Measurements from ENCODE around the gene ZNF436.

DNA sequence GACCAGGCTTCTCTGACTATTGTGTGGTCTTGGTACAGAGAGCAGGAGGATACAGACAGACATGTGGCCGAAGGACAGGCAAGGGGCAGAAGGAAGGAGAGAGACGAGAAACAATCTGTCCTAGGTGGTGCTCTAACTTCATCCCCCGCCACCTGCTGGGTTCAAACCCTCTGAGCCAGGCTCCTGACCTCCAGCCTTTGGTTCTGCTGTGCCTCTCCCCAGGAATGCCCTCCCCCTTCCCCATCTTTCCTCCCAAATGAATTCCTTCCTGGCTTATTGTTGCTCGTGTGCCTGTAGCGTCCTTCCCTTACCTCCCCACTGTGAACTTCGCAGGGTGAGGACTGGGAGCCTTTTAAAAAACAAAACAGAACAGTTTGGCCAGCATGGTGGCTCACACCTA lies 49.5 kb upstream of the ZNF436 start:
- TF ChIP-seq EZH2 (IDR thresholded peaks at IDR 0.05; ENCODE audit: borderline replicate concordance, low read length) (no peak), CTCF (IDR thresholded peaks at IDR 0.05; ENCODE audit: low read length) (no peak)

All from OCI-LY1 (cell line).